Loucy (cell line): ENCODE results near the gene C16orf90.

Source experiments
- H2AFZ ChIP-seq: fragments of 200-600 bp; sonication (generic); 2 replicates; pipeline ENCODE4 v1.6.0; 2016; ENCODE audit warnings: antibody characterized with exemption, mild to moderate bottlenecking, low read length, moderate library complexity
- H3F3A ChIP-seq: fragments of 200-600 bp; 2 replicates; pipeline ENCODE4 v1.6.0; 2016; ENCODE audit warnings: antibody characterized with exemption, low read depth, mild to moderate bottlenecking
- H3K27me3 ChIP-seq: fragments of 200-600 bp; sonication (generic); 2 replicates; pipeline ENCODE4 v1.6.1; 2014; ENCODE audit warnings: low read length, mild to moderate bottlenecking; ENCODE audit not compliant: insufficient read depth, poor library complexity, severe bottlenecking
- H3K36me3 ChIP-seq: fragments of 200-600 bp; sonication (generic); 2 replicates; pipeline ENCODE4 v1.6.1; 2016; ENCODE audit warnings: low read length; ENCODE audit not compliant: insufficient read depth
- H3K4me1 ChIP-seq: fragments of 200-600 bp; sonication (generic); 2 replicates; pipeline ENCODE4 v1.5.1; 2014; ENCODE audit warnings: low read length, mild to moderate bottlenecking; ENCODE audit not compliant: insufficient read depth, poor library complexity, severe bottlenecking
- H3K4me2 ChIP-seq: fragments of 200-600 bp; sonication (generic); 2 replicates; pipeline ENCODE4 v1.6.0; 2014; ENCODE audit warnings: antibody characterized with exemption, low read length, low read depth, mild to moderate bottlenecking; ENCODE audit not compliant: poor library complexity, severe bottlenecking
- H3K4me3 ChIP-seq: fragments of 200-600 bp; sonication (generic); 2 replicates; pipeline ENCODE4 v1.5.1; 2014; ENCODE audit warnings: low read length, mild to moderate bottlenecking, mixed read lengths; ENCODE audit not compliant: poor library complexity, severe bottlenecking
- H3K79me2 ChIP-seq: fragments of 200-600 bp; sonication (generic); 2 replicates; pipeline ENCODE4 v1.6.1; 2014; ENCODE audit warnings: low read length; ENCODE audit not compliant: insufficient read depth
- H3K9ac ChIP-seq: fragments of 200-600 bp; sonication (generic); 2 replicates; pipeline ENCODE4 v1.6.0; 2014; ENCODE audit warnings: mild to moderate bottlenecking, low read depth, low read length, moderate library complexity; ENCODE audit not compliant: poor library complexity, severe bottlenecking
- H3K9me2 ChIP-seq: fragments of 200-600 bp; sonication (generic); replicated peaks from 2 replicates; pipeline ENCODE4 v1.6.1; 2016; ENCODE audit warnings: low read depth, low read length, mixed read lengths
- H3K9me3 ChIP-seq: fragments of 200-600 bp; sonication (generic); 2 replicates; pipeline ENCODE4 v1.6.1; 2014; ENCODE audit warnings: mild to moderate bottlenecking, antibody characterized with exemption, low read length, low read depth; ENCODE audit not compliant: insufficient read depth
- H4K20me1 ChIP-seq: fragments of 200-600 bp; sonication (generic); 2 replicates; pipeline ENCODE4 v1.6.0; 2014; ENCODE audit warnings: antibody characterized with exemption, low read length, mild to moderate bottlenecking; ENCODE audit not compliant: insufficient read depth, poor library complexity, severe bottlenecking
- EZH2phosphoT487 ChIP-seq: fragments of 200-600 bp; IDR thresholded peaks from 2 replicates; pipeline ENCODE4 v1.6.1; 2018; ENCODE audit warnings: antibody characterized with exemption, mild to moderate bottlenecking, moderate library complexity, borderline replicate concordance
- TF ChIP-seq, protein P1 (sequence below): fragments of 200-600 bp; sonication (generic); conservative IDR thresholded peaks from 2 replicates; pipeline ENCODE4 v1.5.1; 2014; ENCODE audit warnings: mild to moderate bottlenecking, antibody characterized with exemption, low read length

Gene C16orf90

DNA sequence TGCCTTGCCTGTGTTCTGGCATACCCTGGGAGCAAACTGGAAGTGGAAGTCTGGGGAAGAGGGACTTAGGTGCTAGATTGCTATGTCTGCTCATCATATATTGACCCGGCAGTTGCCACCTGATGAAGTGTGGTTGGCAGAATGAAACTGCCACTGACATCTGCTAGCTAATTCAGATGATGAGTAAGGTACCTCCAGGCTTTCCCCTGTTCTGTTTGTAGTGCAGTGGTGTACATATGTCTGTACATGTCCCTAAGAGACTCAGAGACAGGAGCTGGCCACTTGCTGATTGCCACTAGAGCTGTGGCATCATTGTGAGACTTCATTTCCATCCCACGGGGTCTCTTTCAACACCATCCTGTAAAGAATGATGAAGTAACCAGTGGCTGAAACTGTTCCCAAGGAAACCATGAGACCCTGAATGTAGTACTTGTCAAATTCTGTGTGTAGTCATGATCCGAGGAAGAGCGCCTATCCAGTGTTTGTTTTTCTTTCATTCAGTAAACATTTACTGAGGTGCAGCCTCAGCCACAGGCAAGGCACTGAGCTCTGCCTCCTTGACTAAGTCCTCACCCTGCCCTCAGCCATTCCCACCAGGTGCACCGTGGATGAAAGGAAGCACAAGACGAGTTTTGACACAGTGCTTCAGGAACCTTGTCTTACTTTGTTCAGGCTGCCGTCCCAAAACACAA is 18.7 kb upstream of the C16orf90 start:
- no peaks in the 10 kb centered on the region for H3K36me3 ChIP-seq

DNA sequence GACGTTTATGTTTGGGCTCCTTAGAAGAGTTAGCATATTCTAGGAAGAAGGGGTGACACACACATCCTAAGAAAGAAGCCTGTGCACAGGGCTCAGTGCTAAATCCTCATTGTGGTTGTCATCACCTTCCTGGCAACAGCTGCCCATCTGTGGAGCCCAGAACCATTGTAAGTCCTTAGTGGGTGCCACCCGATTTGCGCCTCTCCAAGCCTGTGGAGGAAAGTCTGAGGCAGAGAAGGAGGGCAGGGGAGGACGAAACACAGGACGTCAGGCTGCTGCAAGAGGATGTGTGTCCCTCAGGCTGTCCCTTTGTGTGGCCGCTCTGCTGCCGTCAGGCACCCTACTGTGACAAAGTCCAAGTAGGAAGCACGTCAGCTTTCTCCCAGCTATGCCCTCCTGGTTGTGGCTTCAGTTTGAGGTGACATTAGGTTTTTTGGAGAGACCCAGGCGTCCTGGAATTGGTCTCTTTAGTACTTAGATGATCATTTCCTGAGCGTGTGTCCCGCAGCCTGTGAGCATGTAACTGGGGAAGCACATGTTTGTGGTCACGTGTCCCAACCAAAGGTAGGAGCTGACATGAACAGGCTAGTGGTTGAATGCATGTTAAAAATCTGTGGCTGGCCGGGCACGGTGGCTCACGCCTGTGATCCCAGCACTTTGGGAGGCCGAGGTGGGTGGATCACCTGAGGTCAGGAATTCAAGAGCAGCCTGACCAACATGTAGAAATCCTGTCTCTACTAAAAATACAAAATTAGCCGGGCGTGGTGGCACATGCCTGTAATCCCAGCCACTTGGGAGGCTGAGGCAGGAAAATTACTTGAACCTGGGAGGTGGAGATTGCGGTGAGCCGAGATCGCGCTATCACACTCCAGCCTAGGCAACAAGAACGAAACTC is 16.2 kb upstream of the C16orf90 start:
- TF ChIP-seq, protein P1, sequence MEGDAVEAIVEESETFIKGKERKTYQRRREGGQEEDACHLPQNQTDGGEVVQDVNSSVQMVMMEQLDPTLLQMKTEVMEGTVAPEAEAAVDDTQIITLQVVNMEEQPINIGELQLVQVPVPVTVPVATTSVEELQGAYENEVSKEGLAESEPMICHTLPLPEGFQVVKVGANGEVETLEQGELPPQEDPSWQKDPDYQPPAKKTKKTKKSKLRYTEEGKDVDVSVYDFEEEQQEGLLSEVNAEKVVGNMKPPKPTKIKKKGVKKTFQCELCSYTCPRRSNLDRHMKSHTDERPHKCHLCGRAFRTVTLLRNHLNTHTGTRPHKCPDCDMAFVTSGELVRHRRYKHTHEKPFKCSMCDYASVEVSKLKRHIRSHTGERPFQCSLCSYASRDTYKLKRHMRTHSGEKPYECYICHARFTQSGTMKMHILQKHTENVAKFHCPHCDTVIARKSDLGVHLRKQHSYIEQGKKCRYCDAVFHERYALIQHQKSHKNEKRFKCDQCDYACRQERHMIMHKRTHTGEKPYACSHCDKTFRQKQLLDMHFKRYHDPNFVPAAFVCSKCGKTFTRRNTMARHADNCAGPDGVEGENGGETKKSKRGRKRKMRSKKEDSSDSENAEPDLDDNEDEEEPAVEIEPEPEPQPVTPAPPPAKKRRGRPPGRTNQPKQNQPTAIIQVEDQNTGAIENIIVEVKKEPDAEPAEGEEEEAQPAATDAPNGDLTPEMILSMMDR: no peak
- TF ChIP-seq EZH2phosphoT487: no peak
- no peaks in the 10 kb centered on the region for H3F3A ChIP-seq
- H2AFZ ChIP-seq: no peak overlapping the region
- H3K9ac ChIP-seq: no peak overlapping the region
- H4K20me1 ChIP-seq: no peaks in the 10 kb centered on the region
- H3K9me2 ChIP-seq: no peaks in the 10 kb centered on the region
- no peak overlapping the region for H3K4me3 ChIP-seq
- H3K36me3 ChIP-seq: no peaks in the 10 kb centered on the region
- no peaks in the 10 kb centered on the region for H3K79me2 ChIP-seq
- no peaks in the 10 kb centered on the region for H3K9me3 ChIP-seq
- peaks cover 4% of the 10 kb centered on the region for H3K4me1 ChIP-seq
- no peaks in the 10 kb centered on the region for H3K27me3 ChIP-seq
- H3K4me2 ChIP-seq: no peak overlapping the region

More for the DNA sequence above, 18.7 kb upstream of the C16orf90 start:
- no peak overlapping the region for H2AFZ ChIP-seq
- no peaks in the 10 kb centered on the region for H3F3A ChIP-seq
- no peaks in the 10 kb centered on the region for H3K9me2 ChIP-seq
- H3K4me1 ChIP-seq: peaks cover 4% of the 10 kb centered on the region
- H3K9me3 ChIP-seq: no peaks in the 10 kb centered on the region
- no peaks in the 10 kb centered on the region for H4K20me1 ChIP-seq
- no peak overlapping the region for H3K4me3 ChIP-seq
- no peak for TF ChIP-seq EZH2phosphoT487
- TF ChIP-seq, protein P1: no peak
- H3K79me2 ChIP-seq: no peaks in the 10 kb centered on the region
- H3K27me3 ChIP-seq: no peaks in the 10 kb centered on the region
- H3K4me2 ChIP-seq: no peak overlapping the region
- H3K9ac ChIP-seq: no peak overlapping the region

DNA sequence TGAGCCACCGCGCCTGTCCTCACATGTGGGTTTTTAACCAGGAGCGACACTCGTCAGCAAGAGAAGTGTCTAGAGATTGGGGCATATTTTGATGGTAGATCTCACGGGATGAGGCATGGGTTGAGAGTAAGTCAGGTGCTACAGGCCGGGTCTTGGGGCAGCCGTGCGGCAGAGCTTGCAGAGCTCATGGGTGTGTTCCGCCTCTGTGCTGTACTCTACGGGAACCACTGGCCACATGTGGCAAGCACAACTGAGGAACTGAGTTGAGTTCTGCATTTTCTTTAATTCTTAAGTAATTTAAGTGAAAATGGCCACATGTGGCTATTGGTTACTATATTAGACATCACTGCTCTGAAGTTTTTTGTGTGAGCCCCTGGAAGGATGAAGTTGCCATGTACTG is 15.1 kb upstream of the C16orf90 start:
- Histone ChIP-seq H3K9me2 (no peaks in the 10 kb centered on the region), H2AFZ (no peak overlapping the region), H3K4me1 (peaks cover 4% of the 10 kb centered on the region), H3K79me2 (no peaks in the 10 kb centered on the region), H3K4me2 (no peak overlapping the region), H3F3A (no peaks in the 10 kb centered on the region), H3K4me3 (no peak overlapping the region), H3K9ac (no peak overlapping the region), H3K9me3 (no peaks in the 10 kb centered on the region), H4K20me1 (no peaks in the 10 kb centered on the region), H3K27me3 (no peaks in the 10 kb centered on the region), H3K36me3 (no peaks in the 10 kb centered on the region)
- no peak for TF ChIP-seq EZH2phosphoT487
- TF ChIP-seq, protein P1: no peak
